ENCODE data around the gene WDR70. TPM values are rescaled to one million over a fixed set of nuclear protein-coding genes. Genes with fewer than 3 reads are reported as not detected.
"Not testable (repeated sequence)": the region's sequence is repeated elsewhere in the genome, so short reads cannot be mapped to it uniquely, and the experiment has no call there.

WDR70 gene
- total and polyA plus RNA-seq, 3 donors from 2014 or later, result 25.3 to 27.6 (median 25.5) TPM

- no peak overlapping the region for H3K27ac ChIP-seq
- TF ChIP-seq CTCF (IDR thresholded peaks at IDR 0.05) (no peak), POLR2A (IDR thresholded peaks at IDR 0.05) (no peak)
- H3K9me3 ChIP-seq, result no peaks in the 10 kb centered on the region
- no peaks in the 10 kb centered on the region for H3K27me3 ChIP-seq
- no peak overlapping the region for H3K4me3 ChIP-seq
- 90% methylated on average over 4 of the region's 4 CpGs for WGBS, 2 donors
- no peak for DNase-seq
- intact Hi-C loops (cut with DNase I; ENCODE audit: low total_unique reads), result no loop called here
- H3K4me1 ChIP-seq, result no peaks in the 10 kb centered on the region
- no peaks in the 10 kb centered on the region for H3K36me3 ChIP-seq (ENCODE audit: low read depth, missing control alignments)
These were observed 236.1 kb downstream of the WDR70 start for GRCh38 chr5:37615184-37615583.

- Histone ChIP-seq H3K4me3 (no peak overlapping the region), H3K36me3 (ENCODE audit: low read depth, missing control alignments) (no peaks in the 10 kb centered on the region), H3K27ac (no peak overlapping the region), H3K27me3 (no peaks in the 10 kb centered on the region), H3K4me1 (no peaks in the 10 kb centered on the region), H3K9me3 (no peaks in the 10 kb centered on the region)
- TF ChIP-seq CTCF (IDR thresholded peaks at IDR 0.05) (no peak), POLR2A (IDR thresholded peaks at IDR 0.05) (no peak)
- intact Hi-C loops (cut with DNase I; ENCODE audit: low total_unique reads), result no loop called here
- no peak for DNase-seq
These were observed 240.2 kb downstream of the WDR70 start for GRCh38 chr5:37619353-37619752.

GRCh38 chr5:37622354-37622753 lies 243.2 kb downstream of the WDR70 start:
- intact Hi-C loops (cut with DNase I; ENCODE audit: low total_unique reads); H3K4me1 ChIP-seq; H3K36me3 ChIP-seq (ENCODE audit: low read depth, missing control alignments); H3K27ac ChIP-seq; H3K4me3 ChIP-seq; DNase-seq; H3K9me3 ChIP-seq; H3K27me3 ChIP-seq: not testable (repeated sequence)
- WGBS, 2 donors, result 72 to 95% methylated on average over 2 of the region's 2 CpGs

GRCh38 chr5:37626266-37626665 lies 247.1 kb downstream of the WDR70 start:
- TF ChIP-seq CTCF (IDR thresholded peaks at IDR 0.05) (no peak), POLR2A (IDR thresholded peaks at IDR 0.05) (no peak)
- no peak for DNase-seq
- H3K4me1 ChIP-seq, result no peaks in the 10 kb centered on the region
- H3K27me3 ChIP-seq, result no peaks in the 10 kb centered on the region
- no peaks in the 10 kb centered on the region for H3K9me3 ChIP-seq
- H3K27ac ChIP-seq, result no peak overlapping the region
- H3K4me3 ChIP-seq, result no peak overlapping the region
- intact Hi-C loops (cut with DNase I; ENCODE audit: low total_unique reads), result no loop called here
- WGBS, 2 donors, result 93 to 99% methylated on average over 3 of the region's 3 CpGs
- no peaks in the 10 kb centered on the region for H3K36me3 ChIP-seq (ENCODE audit: low read depth, missing control alignments)

GRCh38 chr5:37628876-37629275 lies 249.8 kb downstream of the WDR70 start:
- Histone ChIP-seq H3K4me3 (no peak overlapping the region), H3K27ac (no peak overlapping the region), H3K4me1 (no peaks in the 10 kb centered on the region), H3K36me3 (ENCODE audit: low read depth, missing control alignments) (no peaks in the 10 kb centered on the region), H3K9me3 (no peaks in the 10 kb centered on the region), H3K27me3 (no peaks in the 10 kb centered on the region)
- TF ChIP-seq POLR2A (IDR thresholded peaks at IDR 0.05) (no peak), CTCF (IDR thresholded peaks at IDR 0.05) (no peak)
- no peak for DNase-seq
- intact Hi-C loops (cut with DNase I; ENCODE audit: low total_unique reads), result no loop called here
